ENCODE results near the gene ATP1B3.
"Not testable (repeated sequence)": the region's sequence is repeated elsewhere in the genome, so short reads cannot be mapped to it uniquely, and the experiment has no call there.

Gene ATP1B3

DNA sequence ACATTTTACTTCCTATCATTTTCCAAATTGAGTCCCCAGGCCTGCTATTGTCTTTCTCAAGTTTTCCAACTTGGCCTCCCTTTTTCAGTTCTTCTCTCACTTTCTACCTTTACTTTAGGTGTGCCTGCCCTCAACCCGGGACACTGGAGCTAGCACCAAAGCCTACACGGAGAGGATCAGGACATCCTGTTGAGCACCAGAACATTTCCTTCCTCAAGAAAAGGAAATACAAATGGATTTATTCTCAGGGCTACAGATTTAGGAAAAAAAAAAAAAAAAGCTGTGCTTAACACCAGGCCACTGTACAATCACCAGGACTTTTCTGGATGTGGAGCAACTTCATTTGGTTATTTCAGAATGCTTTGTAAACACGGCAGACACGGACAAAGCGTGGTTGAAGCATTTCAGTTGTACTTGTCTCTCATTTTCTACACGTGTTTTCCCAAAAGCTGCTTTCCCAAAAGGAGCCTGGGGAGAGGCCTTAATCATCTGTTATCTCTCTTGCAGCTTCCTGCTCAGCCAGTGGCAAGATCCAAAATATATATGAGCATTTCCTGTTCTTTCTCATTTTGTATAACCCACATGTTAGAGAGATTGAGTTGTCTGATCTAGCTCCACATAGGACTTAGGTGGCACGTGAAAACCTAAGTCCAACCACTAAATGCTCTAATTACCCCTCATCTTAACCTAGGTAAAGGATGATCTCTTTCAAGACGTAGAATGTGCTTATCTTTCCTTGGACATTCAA lies 15.5 kb upstream of the ATP1B3 start:
- no peak for DNase-seq (ENCODE audit: low read depth)

DNA sequence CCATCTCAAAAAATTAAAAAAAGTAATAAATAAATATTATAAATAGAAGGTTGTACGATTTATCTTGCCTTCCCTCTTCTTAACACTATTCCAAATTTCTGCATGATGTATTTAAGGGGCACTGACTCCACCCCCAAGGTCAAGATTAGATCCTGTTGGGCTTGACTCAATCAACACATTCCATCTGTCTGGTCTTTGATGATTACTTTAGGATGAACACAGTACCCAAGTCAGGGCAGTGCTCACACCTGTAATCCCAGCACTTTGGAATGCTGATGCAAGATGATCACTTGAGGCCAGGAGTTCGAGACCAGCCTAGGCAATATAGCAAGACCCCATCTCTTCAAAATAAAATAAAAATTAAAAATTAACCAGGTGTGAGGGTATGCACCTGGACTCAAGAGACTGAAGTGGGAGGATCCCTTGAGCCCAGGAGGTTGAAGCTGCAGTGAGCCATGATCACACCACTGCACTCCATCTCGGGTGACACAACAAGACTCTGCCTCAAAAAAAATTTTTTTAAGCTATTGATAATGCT lies 14.1 kb upstream of the ATP1B3 start:
- no peak for DNase-seq (ENCODE audit: low read depth)

DNA sequence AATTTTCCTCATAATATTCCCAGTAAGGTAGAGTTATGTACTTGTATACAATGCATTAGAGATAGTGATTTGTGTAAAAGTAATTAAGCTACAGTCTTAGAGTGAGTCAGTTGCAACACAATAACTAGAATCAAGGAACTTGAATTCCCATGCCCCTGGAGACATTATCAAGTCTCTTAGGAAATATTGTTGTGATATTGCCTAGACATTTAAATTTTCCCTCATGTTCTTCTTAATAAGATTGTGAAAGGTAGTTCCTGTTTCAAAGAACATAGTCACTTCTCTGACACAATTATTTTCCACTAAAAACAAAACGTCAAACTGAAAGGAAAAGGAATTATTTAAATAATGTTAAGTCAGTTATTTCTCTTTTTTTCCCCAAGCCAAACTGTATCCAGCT lies 13.0 kb upstream of the ATP1B3 start:
- DNase-seq (ENCODE audit: low read depth): no peak

DNA sequence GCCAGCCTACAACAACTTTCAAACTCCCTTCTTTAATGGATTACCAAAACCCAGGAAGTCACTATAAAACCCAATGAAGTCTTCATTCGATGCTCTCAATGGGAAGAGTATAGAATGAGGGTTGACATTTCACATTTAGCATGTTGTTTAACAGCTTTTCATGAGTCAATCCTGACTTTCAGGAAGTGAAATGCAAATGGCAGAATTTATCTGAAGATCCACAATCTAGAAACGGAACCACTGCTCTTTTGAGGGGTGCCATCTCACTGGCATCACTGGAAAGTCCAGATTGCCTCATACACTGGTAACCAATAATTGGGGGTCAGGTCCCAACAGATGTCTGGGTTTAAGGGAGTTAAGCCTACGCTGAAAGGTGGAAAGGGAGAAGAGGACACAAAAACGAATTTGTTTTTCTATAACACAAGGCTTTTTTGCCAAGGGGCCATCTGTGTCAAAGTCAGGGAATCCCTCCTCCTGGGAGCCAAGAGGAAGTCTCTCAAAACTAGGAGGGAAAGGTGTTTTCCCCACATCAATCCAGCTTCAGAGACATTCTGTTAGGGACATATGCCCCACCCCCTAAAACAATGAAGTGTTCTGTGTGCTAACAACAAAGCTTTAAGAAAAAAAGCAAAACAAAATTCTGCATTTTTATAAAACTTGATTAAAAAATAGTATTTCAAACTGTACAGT lies 12.0 kb upstream of the ATP1B3 start:
- no peak for DNase-seq (ENCODE audit: low read depth)

DNA sequence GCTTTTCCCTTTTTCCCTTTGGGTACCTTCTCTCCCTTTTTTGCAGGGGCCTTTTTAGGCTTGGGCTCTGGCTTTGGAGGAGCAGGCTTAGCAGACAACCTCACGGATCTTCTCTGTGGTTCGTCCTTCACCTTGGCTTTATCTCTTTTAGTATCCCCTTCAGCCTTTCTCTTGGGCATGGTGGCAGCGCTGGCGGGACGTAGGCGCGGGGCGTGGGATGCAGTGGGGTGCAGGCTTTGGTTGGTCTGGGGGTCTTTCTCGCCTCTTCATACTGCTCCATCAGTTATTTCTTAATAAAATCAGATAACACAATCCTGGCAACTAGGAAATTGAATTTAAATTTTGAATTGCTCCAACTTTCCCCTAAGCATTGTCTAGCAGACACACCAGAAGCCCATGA lies 11.3 kb upstream of the ATP1B3 start:
- DNase-seq (ENCODE audit: low read depth): no peak

DNA sequence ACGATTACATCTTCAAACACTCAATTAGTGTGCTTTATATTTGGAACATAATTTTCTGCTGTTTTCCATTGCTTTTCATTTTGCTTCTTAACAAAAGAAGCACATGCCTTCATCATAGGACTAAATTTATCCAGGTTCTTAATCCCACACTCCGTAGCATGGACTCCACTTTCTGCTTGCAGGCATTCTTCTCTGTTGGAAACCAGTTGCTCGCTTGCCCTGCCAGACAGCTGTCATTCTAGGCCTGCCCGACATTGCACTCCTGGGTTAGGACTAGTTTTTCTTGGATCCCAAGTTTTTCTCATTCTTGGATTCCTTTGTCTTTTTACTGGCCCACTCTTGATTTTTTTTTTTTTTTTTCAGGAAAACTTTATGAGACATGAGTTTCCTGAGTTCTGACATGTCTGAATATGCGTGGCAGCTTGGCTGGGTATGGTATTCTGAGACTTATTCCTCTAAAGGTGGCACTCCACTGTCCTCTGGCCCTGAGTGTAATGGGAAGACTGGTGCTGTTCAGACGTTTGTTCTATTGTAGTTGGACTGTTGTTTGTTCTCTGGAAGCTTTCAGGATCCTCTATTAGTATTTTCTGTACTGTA lies 6.3 kb upstream of the ATP1B3 start:
- DNase-seq (ENCODE audit: low read depth): no peak

DNA sequence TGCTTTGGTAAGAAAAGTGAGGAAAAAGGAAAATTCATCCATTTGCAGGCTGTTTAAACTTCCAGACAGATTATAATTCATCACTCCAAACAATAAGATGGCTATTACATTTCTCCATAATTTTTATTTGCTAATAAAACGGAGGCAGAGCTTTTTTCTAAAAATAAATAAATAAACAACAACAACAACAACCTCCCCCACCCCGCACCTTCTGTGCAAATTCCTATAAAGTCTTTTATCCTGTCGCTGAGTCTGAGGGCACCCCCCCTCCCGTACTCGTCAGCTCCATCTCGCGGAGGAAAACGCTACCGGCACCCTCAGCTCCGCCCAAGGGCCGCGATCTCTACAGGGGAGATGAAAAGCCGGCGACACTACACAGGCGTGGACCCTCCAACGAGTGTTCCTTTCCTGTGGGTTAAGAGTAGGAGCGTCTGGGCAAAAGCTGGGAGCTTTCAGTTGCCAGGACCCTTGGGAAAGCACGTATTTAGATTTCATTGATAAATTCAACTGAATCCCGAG lies 1.0 kb upstream of the ATP1B3 start:
- DNase-seq (ENCODE audit: low read depth): no peak

DNA sequence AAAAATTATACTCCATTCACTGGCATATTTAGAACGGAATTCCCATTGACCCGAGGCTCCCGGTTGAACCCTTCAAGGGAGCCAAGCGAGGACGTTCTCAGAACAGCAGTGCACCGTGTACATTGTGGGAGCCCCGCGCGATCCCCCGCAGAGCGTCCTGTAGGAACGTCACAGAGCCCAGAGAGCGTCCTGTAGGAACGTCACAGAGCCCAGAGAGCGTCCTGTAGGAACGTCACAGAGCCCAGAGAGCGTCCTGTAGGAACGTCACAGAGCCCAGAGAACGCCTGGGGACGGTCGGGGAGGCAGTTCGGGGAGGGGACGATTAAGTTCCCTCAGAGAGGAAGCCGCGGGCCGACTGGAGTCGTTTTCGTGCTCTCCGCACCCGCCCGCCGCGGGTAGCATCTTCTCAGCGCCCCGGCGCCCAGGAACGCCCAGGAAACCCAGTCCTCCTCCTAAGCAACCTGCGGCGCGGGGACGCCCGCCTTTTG lies 506 bp upstream of the ATP1B3 start:
- no peak for DNase-seq (ENCODE audit: low read depth)

DNA sequence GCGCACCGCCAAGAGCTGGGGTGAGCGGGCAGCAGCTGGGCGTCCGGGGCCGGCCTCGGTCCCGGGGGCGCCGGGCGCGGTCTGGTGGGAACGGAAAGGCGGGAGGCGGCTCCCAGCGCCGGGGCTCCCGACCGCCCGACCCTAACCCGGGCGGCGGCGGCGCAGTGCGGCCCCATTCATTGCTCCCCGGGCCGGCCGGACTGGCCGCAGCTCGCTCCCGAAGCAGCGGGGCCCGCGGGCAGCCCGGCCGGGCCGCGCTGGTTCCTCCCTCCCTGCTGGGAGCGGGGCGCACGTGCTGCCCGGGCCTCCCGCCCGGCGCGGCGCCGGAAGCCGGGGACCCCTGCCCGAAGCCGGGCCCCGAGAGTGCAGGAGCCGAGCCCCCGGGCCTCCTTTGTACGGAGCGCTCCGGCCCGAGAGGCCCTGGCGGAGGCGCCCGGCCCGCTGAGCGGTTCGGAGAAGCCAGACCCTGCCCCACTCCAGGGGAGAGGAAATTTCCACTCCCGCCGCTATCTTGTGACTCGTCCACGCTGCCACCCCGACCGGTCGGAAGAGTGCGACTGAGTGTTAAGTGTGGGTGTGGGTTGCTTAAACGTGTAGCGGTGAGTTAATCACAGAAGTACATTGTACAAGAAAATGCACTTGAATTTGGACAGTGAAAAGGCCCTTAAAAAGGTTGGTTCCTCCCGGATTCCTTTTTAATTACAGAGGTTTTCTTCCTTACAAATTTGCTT lies 613 bp downstream of the ATP1B3 start:
- no peak for DNase-seq (ENCODE audit: low read depth)

DNA sequence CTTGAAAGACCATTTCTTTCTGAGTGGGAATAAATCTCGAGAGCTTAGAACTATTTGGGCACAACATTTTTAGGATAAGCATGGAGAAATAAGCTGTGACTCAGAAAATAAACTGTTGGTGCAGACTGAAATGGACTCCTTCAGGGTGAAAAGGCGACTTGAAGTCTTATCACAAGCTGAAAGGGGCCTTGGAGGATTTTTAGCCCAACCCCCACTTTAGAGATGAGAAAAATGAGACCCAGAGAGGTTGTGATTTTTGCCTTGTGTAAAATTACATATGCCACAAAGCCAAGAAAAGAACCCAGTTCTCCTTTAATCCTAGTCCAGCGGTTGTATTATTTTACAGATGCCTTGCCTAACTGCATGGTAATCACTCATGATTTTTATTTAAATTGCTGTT lies 1.5 kb downstream of the ATP1B3 start:
- no peak for DNase-seq (ENCODE audit: low read depth)

DNA sequence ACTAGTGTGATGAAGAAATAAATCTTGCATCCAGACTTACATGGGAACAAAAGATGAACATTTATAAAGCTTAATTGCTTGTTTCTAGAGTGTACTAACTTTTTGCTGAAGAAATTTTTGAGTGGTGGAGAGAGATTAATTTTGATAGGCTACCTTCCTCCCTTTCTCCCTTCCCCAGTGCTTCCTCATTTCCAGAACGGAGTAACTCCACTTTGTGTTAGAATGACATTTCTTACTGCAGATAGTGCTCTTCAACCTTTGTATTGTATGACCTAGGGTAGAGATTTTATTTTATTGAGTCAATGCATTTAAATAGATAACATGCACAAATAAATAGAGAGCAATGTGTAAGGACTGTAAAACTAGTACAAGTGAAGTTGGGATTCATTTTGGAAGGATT lies 1.9 kb downstream of the ATP1B3 start:
- no peak for DNase-seq (ENCODE audit: low read depth)

DNA sequence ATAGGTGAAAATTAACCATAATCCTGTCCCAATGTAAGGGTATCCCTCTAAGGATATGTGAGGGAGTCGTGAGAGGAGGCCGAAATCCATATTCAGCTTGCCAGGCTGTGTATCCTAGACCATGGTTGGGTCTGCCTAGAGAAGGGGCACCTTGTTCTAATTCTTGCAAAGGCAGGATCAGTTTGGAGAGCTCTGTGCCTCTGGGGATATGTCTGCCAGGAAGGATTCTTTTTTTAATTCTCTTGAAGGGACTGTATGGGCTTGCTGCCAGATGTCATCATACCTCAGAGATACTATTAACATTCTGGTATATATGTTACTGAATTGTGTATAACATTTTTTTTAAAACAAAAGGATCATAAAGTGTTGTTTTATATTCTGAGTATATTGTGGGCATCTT lies 2.4 kb downstream of the ATP1B3 start:
- peak; percentile 33 for DNase-seq (ENCODE audit: low read depth)

DNA sequence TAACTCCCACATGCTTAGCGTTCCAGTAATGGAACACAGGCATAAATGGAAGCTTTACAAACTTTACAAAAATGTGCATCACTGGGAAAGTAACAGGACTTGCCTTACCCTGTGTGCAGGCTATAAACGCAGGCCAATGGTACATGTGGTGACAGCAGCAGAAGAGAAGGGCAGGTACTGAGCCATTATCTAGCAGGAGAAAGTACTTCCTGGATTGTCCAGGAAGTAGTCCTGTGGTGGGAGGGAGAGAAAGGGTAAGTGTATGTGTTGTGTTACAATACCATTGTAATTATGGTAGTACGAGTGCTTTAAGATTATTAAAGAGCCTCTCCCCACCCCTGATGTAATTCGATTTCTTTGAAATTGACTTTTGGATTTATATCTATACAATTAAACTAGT lies 5.3 kb downstream of the ATP1B3 start:
- DNase-seq (ENCODE audit: low read depth): no peak

DNA sequence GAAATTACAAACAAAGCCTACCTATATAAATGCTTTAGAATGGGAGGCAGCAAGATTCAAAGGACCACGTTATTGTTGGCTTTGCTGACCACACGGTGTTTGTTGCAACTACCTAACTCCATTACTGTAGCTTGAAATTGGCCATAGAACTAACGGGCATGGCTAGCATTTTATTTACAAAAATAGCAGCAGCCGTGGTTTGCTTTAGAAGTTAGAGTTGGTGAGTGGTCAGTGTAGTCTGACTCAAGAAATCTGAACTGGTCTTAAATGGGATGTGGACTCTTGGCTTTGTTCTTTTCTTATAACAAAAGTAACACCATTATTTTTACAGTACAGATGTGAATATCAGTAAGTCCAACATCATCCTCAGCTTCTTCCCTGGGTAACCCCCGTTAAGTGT lies 10.6 kb downstream of the ATP1B3 start:
- no peak for DNase-seq (ENCODE audit: low read depth)

DNA sequence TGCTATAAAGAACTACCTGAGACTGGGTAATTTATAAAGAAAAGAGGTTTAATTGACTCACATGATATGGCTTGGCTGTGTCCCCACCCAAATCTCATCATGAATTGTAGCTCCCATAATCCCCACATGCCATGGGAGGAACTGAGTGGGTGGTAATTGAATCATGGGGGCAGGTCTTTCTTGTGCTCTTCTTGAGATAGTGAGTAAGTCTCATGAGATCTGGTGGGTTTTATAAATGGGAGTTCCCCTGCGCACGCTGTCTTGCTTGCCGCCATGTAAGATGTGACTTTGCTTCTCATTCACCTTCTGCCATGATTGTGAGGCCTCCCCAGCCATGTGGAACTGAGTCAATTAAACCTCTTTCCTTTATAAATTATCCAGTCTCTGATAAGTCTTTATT lies 12.1 kb downstream of the ATP1B3 start:
- DNase-seq (ENCODE audit: low read depth): not testable (repeated sequence)

DNA sequence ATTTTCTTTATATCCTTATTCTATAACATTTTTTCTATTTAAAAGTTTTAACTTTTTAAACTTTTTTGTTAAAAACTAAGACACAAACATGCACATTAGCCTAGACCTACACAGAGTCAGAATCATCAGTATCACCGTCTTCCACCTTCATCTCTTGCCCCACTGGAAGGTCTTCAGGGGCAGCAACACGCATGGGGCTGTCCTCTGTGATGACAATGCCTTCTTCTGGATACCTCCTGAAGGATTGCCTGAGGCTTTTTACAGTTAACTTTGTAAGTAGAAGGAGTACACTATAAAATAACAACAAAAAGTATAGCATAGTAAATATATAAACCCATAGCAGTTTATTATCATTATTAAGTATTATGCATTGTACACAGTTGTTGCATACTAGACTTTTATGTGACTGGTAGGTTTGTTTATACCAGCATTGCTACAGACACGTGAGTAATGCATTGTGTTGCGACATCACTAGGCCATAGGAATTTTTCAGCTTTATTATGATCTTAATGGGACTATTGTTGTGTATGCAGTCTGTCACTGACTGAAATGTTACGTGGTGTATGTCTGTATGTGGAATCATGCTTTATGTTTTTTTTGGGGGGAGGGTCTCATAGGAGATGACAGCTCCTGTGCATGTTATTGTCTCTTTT lies 18.2 kb downstream of the ATP1B3 start:
- DNase-seq (ENCODE audit: low read depth): peak; percentile 64

DNA sequence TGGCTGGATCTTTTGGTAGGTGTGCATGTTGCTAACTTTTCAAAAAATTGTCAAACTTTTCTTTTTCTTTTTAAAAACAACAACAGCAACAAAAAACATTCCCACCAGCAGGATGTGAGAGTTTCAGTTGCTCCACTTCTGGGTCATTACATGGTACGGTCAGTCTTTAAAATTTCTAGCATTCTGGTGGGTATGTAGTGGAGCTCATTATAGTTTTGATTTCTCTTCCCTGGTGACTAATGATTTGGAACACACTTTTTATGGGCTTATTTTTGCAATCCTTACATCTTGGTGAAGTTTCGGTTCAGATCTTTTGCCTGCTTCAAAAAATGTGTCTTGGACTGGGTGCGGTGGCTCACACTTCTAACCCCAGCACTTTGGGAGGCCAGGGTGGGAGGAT lies 19.3 kb downstream of the ATP1B3 start:
- no peak for DNase-seq (ENCODE audit: low read depth)

DNA sequence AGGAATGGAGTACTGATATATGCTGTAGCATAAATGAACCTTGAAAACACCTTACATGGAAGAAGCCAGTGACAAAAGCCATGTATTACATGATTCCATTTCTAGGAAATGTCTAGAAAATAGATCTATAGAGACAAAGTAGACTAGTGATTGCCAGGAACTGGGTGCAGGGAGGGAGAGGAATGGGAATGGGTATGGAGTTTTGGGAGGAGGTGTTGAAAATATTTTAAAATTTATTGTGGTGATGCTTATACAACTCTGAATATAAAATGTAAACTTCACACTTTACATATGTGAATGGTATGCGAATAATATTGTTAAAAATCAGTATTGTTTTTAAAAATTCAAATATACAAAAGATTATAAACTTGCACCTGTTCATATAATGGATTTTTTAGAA lies 22.5 kb downstream of the ATP1B3 start:
- no peak for DNase-seq (ENCODE audit: low read depth)

DNA sequence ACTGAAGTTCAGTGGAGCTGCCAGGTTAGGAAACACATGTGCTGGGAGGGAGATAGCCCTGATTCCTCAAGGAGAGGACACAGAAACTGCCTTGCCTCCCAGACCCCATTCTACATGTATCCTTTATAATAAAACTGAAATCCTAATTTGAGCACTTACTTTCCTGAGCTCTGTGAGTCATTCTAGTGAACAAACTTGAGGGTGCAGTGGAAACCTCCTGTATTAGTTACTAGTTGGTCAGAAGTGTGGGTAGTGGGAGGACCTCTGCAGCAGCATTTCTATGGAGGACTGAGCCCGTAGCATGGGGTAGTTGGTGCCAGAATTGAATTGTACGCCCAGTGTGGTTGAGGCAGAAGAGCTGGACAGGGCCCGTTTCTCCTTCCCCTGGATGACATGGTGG lies 23.9 kb downstream of the ATP1B3 start:
- no peak for DNase-seq (ENCODE audit: low read depth)

DNA sequence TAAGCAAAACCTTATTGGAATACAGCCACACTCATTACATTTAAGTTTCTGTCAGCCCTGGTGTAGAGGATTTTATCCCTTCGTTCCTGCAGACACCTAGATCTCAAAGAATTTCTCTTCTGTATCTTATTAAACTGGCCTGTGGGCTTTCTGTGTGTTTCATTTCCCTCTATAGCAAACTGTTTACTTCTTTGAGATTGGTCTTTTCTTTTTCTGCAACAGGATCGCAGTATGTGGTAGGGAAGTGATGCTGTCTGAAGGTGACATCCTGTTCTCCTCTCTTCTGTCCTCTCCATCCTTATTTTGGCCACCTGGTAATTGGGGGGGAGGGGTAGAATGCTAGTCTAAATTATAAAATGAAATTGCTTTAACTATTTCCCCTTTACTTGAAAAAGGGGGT lies 25.5 kb downstream of the ATP1B3 start:
- DNase-seq (ENCODE audit: low read depth): no peak

DNA sequence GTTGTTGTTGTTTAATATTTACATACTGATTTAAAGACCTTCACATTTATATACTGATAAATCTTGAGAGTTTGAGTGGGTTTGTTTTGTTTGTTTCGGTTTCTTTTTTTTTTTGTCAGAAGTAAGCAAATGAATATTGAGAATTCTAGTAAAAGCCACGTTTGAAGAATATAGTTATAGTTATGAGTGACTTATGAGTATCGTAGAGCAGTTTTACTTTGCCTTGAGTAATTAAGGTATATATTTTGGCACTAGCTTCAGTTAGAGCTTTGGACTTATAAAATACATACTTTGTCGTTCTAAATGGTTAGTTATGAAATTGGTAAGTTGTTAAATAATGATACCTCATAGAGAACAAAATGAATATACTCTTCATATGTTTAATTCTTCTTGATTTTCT lies 27.8 kb downstream of the ATP1B3 start:
- DNase-seq (ENCODE audit: low read depth): no peak

DNA sequence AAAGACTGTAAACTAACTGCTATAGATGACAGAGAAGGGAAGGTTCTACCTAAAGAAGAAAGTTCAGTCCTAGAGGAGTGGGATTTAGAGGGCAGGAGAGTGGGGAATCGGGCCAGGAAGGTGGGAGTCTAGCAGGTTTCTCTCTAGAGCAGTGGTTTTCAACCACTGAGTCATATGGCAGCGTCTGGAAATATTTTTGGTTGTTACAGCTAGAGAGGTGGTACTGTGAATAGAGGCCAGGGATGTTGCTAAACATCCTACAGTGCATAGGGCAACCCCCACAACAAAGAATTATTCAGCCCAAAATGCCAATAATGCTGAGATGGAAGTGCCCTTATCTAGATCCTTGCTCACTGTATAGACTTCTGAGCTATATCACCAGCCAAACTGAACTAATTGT lies 28.7 kb downstream of the ATP1B3 start:
- DNase-seq (ENCODE audit: low read depth): no peak

Measured in fibroblast of the conjunctiva (primary cell).